Activated T-helper 17 cell treated with anti-CD3 and anti-CD28 coated beads, Interleukin-2, amount 50 U/mL, for 72 hours (primary cell): Measurements from ENCODE around the gene FIG4. TPM values are rescaled to one million over a fixed set of nuclear protein-coding genes. Genes with fewer than 3 reads are reported as not detected.
"Not testable (repeated sequence)": the region's sequence is repeated elsewhere in the genome, so short reads cannot be mapped to it uniquely, and the experiment has no call there.

ENCODE experiments used
- ATAC-seq: fragments of 150-1000 bp; cut with Tn5 transposase; replicated peaks from 2 replicates; pipeline ENCODE4 v1.10.0; 2021; ENCODE audit warnings: mild to moderate bottlenecking, moderate library complexity
- H3K27ac Mint-ChIP-seq: one replicate; pipeline ENCODE4 v1.8.0; 2022; ENCODE audit warnings: mixed read lengths
- H3K27me3 Mint-ChIP-seq: one replicate; pipeline ENCODE4 v1.8.0; 2022; ENCODE audit warnings: mixed read lengths
- H3K36me3 Mint-ChIP-seq: one replicate; pipeline ENCODE4 v1.8.0; 2022; ENCODE audit warnings: low read depth, mild to moderate bottlenecking, mixed read lengths
- H3K4me1 Mint-ChIP-seq: one replicate; pipeline ENCODE4 v1.8.0; 2022; ENCODE audit warnings: mixed read lengths
- H3K4me3 Mint-ChIP-seq: one replicate; pipeline ENCODE4 v1.8.0; 2022; ENCODE audit warnings: mild to moderate bottlenecking, mixed read lengths
- H3K9me3 Mint-ChIP-seq: one replicate; pipeline ENCODE4 v1.8.0; 2022; ENCODE audit warnings: mixed read lengths
- total RNA-seq, 2 donors: library from RNA; stranded (reverse); gene quantifications; one replicate each; pipeline ENCODE4 v1.2.3, GENCODE V29; 2022

The FIG4 gene
- total RNA-seq = 10 to 100 TPM; 10.5 to 18.8 TPM

DNA sequence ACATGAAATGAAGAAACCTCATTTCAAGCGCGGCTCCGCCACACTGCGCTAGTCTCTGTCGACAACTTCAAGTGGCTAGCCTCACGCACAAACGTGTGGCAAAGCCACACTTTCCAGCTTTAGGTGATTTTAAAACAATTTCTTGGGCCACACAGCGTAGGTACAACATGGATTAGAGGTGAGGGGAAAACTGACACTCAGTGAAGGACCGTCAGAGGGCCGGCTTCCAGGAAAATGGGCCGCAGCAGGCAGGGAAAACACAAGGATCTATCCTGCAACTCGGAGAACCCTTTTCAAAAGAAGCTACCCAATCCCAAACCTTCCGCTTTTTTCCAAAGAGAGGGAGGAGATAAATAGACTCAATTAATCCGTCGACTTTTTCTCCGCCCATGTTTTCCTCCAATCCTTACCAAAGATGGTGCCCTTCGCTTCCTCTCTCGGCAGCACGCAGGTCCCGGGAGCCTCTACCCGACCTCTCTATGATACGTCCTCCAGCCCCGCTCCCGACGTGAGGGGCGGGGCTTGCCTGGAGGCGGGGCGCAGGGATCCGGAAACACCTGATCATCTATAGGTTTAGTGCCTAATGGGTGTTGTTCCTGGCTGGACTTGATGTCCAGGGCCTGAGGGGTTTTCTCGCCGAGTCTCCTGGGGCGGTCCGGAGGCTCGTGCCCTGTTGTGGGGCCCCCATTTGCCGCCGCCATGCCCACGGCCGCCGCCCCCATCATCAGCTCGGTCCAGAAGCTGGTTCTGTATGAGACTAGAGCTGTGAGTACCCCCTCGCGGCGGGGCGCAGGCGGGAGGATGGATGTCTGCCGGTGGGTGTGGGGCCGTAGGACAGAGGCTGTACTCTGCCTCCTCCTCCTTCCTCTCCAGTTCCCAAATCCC, at the start of gene FIG4, which contains the start of gene AK9:
TSS of gene FIG4 (plus strand) at position 560 of the 885 bp plus-strand sequence. CDS start at position 700, 140 bp downstream.
TSS of gene AK9 (minus strand) at position 466 of the 885 bp plus-strand sequence. CDS start 15,457 bp downstream, outside the sequence.
- ATAC-seq = peak; percentile 95
- H3K4me1 Mint-ChIP-seq = peaks cover 22% of the 10 kb centered on the region
- H3K27ac Mint-ChIP-seq = peak within 1 kb of the TSS; percentile 88
- peaks cover 7% of the 10 kb centered on the region for H3K36me3 Mint-ChIP-seq
- H3K9me3 Mint-ChIP-seq = no peaks in the 10 kb centered on the region
- H3K27me3 Mint-ChIP-seq = no peaks in the 10 kb centered on the region
- H3K4me3 Mint-ChIP-seq = peak within 1 kb of the TSS; percentile 82

DNA sequence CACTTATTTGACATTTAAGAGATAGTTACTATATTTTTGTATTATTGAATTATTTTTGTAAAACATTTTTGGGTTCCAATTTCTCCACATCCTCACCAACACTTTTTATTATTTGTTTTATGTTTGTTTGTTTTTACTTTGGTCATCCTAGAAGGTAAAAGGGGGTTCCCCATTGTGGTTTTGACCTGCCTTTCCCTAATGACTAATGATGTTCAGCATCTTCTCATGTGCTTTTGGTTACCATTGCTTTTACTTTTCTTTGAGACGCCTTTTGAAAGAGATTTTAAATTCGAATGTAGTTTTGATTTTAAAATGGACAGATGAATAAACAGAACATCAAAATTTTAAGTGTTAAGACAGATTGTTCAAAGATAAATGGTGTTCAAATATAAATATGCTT, 47.0 kb upstream of the FIG4 start:
- H3K36me3 Mint-ChIP-seq = peaks cover 35% of the 10 kb centered on the region
- no peaks in the 10 kb centered on the region for H3K27me3 Mint-ChIP-seq
- no peak overlapping the region for H3K27ac Mint-ChIP-seq
- H3K9me3 Mint-ChIP-seq = peaks cover 4% of the 10 kb centered on the region
- H3K4me3 Mint-ChIP-seq = no peak overlapping the region
- H3K4me1 Mint-ChIP-seq = no peaks in the 10 kb centered on the region
- ATAC-seq = no peak

DNA sequence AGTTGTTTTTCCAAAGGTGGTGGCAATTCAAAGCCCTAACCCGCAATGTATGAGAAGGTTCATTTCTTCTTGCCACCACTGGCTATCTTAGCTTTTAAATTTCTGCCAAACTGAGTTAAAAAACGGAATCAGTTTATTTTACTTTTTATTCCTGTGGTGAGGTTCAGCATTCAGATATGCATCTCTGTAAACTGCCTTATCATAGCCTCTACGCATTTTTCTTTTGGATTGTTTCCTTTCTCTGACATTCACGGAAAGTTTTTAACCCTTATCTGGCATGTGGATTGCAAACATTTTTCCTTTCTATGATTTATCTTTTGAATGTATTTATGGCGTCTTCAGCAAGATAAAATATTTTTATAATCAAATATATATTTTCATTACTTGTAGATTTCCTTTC, 37.8 kb upstream of the FIG4 start:
- ATAC-seq = no peak
- Mint-ChIP-seq H3K9me3 (no peaks in the 10 kb centered on the region), H3K4me3 (no peak overlapping the region), H3K27ac (no peak overlapping the region), H3K27me3 (no peaks in the 10 kb centered on the region), H3K4me1 (no peaks in the 10 kb centered on the region), H3K36me3 (peaks cover 9% of the 10 kb centered on the region)

DNA sequence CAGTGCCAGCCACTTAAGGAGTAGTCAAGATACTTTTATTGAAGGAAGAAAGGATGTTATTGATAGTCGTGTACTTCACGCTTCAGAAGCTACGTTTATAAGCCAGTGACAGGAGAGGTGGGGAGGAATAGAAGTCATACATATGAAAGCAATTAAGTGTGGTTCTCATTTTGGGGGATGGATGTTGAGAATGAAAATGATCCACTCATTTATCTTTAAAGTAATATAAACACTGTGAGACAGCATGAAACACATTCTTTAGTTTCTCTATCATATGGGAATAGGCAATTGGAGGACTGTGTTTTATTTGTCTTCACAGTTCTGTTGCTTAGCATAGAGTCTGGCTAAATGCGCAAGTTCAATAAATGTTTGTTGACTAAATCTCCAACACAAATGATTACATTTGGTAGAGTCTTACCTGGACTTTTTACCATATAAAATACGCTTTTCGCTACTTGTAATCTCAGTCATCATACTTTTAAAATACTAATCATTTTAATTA, 35.3 kb upstream of the FIG4 start:
- H3K27ac Mint-ChIP-seq = no peak overlapping the region
- no peak overlapping the region for H3K4me3 Mint-ChIP-seq
- no peaks in the 10 kb centered on the region for H3K9me3 Mint-ChIP-seq
- no peaks in the 10 kb centered on the region for H3K27me3 Mint-ChIP-seq
- H3K36me3 Mint-ChIP-seq = peaks cover 11% of the 10 kb centered on the region
- H3K4me1 Mint-ChIP-seq = no peaks in the 10 kb centered on the region
- no peak for ATAC-seq

DNA sequence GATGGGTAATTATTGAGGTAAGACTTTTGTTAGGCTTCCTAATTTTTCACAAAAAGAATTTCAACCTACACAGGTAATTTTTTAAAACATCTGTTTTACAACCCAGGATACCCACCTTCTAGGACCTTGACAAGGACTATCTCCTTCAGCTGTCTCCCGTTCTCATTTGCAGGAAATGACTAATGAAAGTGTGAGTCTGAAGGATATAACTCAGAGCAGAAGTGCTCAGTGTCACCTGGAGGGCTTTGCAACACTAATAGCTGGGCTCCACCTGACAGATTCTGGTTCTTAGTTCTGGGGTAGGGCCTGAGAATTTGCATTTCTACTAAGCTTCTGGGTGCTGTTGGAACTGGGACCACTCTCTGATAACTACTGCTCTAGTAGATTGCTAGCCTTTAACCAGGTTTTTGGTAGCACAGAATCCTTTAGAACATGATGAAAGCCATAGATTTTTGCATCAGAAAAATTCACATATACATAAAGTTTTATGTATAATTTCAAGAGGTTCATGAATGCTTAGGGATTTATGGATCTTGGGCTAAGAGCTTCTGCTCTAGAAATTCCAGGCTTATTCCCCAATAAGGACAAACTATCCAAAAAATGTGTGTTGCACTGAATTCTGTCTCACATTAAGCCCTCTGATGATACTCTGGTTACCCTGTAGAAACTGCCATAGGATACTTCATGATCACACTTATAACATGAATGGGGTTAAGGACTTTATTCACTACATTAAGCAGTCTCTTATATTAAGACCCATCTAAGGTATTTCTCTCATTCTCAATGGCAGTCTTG, 30.4 kb upstream of the FIG4 start:
- Mint-ChIP-seq H3K27ac (no peak overlapping the region), H3K27me3 (no peaks in the 10 kb centered on the region)
- peak; percentile 64 for ATAC-seq

DNA sequence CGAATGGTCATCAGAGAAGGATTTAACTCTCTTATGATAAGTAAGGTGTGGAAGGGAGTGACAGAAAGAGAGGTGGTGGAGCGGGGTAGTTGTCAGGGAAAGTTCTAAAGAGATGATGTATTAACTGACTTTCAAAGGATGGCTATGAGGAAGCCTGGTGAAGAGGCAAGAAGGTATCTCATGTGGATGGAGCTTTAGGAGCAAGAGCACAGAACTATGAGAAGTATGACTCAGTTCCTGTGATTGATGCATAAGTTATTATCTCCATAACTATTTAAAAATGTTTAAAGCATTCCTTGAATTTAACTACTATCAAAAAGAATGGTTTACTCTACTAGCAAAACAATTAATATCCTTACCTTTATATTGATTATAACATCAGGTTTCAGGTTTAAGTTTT, 28.9 kb upstream of the FIG4 start:
- H3K4me1 Mint-ChIP-seq = no peaks in the 10 kb centered on the region
- no peak for ATAC-seq
- H3K27ac Mint-ChIP-seq = no peak overlapping the region
- no peak overlapping the region for H3K4me3 Mint-ChIP-seq
- H3K36me3 Mint-ChIP-seq = peaks cover 5% of the 10 kb centered on the region
- no peaks in the 10 kb centered on the region for H3K9me3 Mint-ChIP-seq
- H3K27me3 Mint-ChIP-seq = no peaks in the 10 kb centered on the region

More for the DNA sequence above, 30.4 kb upstream of the FIG4 start:
- Mint-ChIP-seq H3K9me3 (no peaks in the 10 kb centered on the region), H3K4me1 (no peaks in the 10 kb centered on the region), H3K4me3 (no peak overlapping the region), H3K36me3 (peaks cover 6% of the 10 kb centered on the region)

DNA sequence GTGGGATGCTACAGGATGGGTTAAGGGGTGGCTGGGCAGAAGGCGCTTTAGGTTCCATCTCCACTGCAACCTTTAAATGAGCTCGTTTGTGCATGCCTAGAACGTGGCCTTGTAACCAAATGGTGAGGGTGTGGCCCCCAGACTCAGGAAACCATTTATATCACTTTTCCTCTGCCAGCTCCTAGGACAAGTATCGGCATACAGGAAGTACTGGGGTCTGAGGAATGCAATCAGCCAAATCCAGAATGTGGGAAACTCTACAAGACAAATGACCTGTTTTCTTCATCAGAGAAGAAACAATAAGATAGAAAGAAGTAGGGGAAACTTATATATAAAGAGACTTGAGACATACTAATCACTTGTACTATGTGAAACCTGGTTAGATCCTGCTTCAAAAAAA, 21.3 kb upstream of the FIG4 start:
- H3K9me3 Mint-ChIP-seq = no peaks in the 10 kb centered on the region
- H3K27me3 Mint-ChIP-seq = no peaks in the 10 kb centered on the region
- ATAC-seq = no peak
- no peak overlapping the region for H3K27ac Mint-ChIP-seq
- H3K4me1 Mint-ChIP-seq = no peaks in the 10 kb centered on the region
- no peak overlapping the region for H3K4me3 Mint-ChIP-seq
- H3K36me3 Mint-ChIP-seq = peaks cover 24% of the 10 kb centered on the region

DNA sequence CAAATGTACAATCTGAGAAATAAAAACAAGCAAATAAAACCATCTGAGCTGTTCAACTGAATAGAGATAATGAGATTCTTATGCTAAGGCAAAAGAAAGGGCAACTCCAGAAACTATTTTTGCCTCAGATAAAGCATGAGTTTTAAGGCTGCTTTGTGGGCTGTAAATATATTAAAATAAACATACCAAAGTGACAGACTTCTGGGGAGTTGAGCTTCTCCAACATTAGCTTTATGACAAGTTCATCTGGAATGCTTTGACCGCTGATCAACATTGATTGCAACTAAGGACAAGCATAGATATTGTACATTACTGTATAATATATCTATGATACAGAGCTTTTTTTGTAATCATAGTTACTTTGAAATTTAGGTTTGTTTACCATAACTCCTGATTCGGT, 19.4 kb upstream of the FIG4 start:
- Mint-ChIP-seq H3K27ac (no peak overlapping the region), H3K4me3 (no peak overlapping the region), H3K4me1 (no peaks in the 10 kb centered on the region), H3K36me3 (peaks cover 24% of the 10 kb centered on the region), H3K27me3 (no peaks in the 10 kb centered on the region), H3K9me3 (no peaks in the 10 kb centered on the region)
- no peak for ATAC-seq

DNA sequence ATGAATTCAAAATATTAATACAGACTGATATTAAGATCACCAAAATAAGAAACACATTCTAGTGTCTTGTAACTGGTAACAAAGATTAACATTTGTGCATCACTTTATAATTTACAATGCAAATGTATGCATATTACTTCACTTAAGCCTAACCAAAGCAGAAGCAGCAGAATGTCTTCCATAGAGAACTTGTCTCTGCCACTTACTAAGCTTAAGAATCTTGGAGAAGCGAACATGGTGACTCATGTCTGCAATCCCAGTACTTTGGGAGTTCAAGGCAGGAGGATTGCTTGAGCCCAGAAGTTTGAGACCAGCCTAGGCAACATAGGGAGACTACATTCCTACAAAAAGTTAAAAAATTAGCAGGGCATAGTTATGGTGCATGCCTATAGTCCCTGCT, 18.9 kb upstream of the FIG4 start:
- Mint-ChIP-seq H3K4me1 (no peaks in the 10 kb centered on the region), H3K4me3 (no peak overlapping the region), H3K9me3 (no peaks in the 10 kb centered on the region), H3K36me3 (peaks cover 24% of the 10 kb centered on the region), H3K27me3 (no peaks in the 10 kb centered on the region), H3K27ac (no peak overlapping the region)
- no peak for ATAC-seq

DNA sequence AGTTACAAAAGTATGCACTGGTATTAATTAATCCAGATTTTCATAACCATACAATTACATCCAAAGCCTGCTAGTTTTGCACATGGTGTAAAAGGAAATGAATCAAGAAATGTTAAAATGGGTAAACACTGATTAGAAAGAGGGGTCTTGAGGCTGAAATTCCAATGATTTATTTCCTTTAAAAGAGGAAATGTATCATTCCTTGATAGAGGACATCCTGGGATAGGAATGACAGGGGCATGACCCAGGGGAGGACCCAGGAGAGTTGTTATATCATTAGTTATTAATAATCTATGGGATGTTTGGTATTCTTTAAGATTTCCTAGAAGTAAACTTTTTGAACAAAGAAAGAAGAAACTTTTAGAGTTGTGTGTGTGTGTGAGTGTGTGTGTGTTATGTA, 18.3 kb upstream of the FIG4 start:
- Mint-ChIP-seq H3K27ac (no peak overlapping the region), H3K9me3 (no peaks in the 10 kb centered on the region), H3K27me3 (no peaks in the 10 kb centered on the region), H3K36me3 (peaks cover 24% of the 10 kb centered on the region), H3K4me1 (no peaks in the 10 kb centered on the region), H3K4me3 (no peak overlapping the region)
- no peak for ATAC-seq

DNA sequence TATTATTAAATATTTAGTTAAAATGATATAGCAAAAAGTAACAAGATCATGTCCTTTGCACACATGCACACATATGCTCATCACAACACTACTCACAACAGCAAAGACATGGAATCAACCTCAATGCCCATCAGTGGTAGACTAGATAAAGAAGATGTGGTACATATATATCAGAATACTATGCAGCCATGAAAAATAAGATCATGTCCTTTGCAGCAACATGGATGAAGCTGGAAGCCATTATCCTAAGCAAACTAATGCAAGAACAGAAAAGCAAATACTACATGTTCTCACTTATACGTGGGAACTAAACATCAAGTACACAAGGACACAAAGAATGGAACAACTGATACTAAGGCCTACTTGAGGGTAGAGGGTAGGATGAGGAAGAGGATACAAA, 14.4 kb upstream of the FIG4 start:
- Mint-ChIP-seq H3K4me3 (no peak overlapping the region), H3K9me3 (peaks cover 4% of the 10 kb centered on the region), H3K27ac (no peak overlapping the region), H3K27me3 (no peaks in the 10 kb centered on the region), H3K36me3 (peaks cover 5% of the 10 kb centered on the region), H3K4me1 (peaks cover 15% of the 10 kb centered on the region)
- no peak for ATAC-seq

DNA sequence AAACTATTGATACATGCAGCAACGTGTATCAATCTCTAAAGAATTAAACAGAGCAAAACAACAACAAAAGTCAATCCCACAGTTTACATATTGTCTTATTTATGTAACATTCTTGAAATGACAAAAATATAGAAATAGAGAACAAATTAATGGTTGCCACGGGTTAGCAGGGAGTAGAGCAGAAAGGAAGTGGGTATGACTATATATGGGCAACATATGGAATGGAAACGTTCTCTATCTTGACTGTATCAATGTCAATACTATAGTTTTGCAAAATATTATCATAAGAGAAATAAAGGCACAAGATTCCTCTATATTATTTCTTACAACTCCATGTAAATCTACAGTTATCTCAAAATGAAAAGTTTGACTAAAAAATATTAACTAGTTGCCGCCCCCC, 12.9 kb upstream of the FIG4 start:
- no peak overlapping the region for H3K4me3 Mint-ChIP-seq
- peaks cover 18% of the 10 kb centered on the region for H3K4me1 Mint-ChIP-seq
- no peak overlapping the region for H3K27ac Mint-ChIP-seq
- no peak for ATAC-seq
- no peaks in the 10 kb centered on the region for H3K27me3 Mint-ChIP-seq
- H3K36me3 Mint-ChIP-seq = peaks cover 4% of the 10 kb centered on the region
- peaks cover 4% of the 10 kb centered on the region for H3K9me3 Mint-ChIP-seq

DNA sequence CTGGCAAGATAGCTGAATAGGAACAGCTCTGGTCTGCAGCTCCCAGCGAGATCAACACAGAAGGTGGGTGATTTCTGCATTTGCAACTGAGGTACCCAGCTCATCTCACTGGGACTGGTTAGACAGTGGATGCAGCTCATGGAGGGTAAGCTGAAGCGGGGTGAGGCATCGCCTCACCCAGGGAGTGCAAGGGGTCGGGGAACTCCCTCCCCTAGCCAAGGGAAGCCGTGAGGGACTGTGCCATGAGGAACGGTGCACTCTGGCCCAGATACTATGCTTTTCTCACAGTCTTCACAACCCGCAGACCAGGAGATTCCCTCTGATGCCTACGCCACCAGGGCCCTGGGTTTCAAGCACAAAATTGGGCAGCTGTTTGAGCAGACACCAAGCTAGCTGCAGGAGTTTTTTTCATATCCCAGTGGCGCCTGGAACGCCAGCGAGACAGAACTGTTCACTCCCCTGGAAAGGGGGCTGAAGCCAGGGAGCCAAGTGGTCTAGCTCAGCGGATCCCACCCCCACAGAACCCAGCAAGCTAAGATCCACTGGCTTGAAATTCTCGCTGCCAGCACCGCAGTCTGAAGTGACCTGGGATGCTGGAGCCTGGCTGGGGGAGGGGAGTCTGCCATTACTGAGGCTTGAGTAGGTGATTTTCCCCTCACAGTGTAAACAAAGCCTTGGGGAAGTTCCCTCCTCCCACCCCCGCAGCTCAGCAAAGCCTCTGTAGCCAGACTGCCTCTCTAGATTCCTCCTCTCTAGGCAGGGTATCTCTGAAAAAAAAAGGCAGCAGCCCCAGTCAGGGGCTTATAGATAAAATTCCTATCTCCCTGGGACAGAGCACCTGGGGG, 12.2 kb upstream of the FIG4 start:
- H3K27me3 Mint-ChIP-seq, H3K9me3 Mint-ChIP-seq, H3K36me3 Mint-ChIP-seq, H3K4me3 Mint-ChIP-seq: not testable (repeated sequence)
- peak; percentile 97 for ATAC-seq
- Mint-ChIP-seq H3K27ac (peak overlapping the region; percentile 58), H3K4me1 (peaks cover 18% of the 10 kb centered on the region)
